Gastrocnemius medialis (tissue), 4 donors: ENCODE results near the gene RRP8. TPM values are rescaled to one million over a fixed set of nuclear protein-coding genes. Genes with fewer than 3 reads are reported as not detected.
A peak's percentile ranks its signal among the peaks of the same experiment; 100 is the strongest.

Experiments used
- ATAC-seq, 2 donors: fragments of 150-250 bp; one replicate each; pipeline ENCODE4 v1.9.1; 2016
- DNase-seq, 2 donors: peaks; one replicate each; pipeline ENCODE4 v3.0.0-alpha.2; 2019
- H3K27ac ChIP-seq, 4 donors: fragments of 200-600 bp; sonication (generic); 1 replicate in 1 of 4; 2 replicates in 3 of 4; pipeline ENCODE4 v1.5.1; 2016 to 2018; ENCODE audit warnings: mild to moderate bottlenecking in 2 of 4, moderate library complexity in 1 of 4
- H3K27me3 ChIP-seq, 3 donors: fragments of 200-600 bp; sonication (generic) in 2 of 3; 1 replicate in 1 of 3; 2 replicates in 2 of 3; pipeline versions ENCODE4 v1.5.1 to v1.6.0; 2016 to 2019; ENCODE audit warnings: mild to moderate bottlenecking in 1 of 3, moderate library complexity in 1 of 3
- H3K36me3 ChIP-seq, 2 donors: fragments of 200-600 bp; sonication (generic) in 1 of 2; one replicate each; pipeline ENCODE4 v1.5.1; 2017 to 2018
- H3K4me1 ChIP-seq, 2 donors: fragments of 200-600 bp; sonication (generic) in 1 of 2; one replicate each; pipeline ENCODE4 v1.5.1; 2016 to 2017; ENCODE audit warnings: mild to moderate bottlenecking in 2 of 2
- H3K4me3 ChIP-seq, 4 donors: fragments of 200-600 bp; sonication (generic) in 3 of 4; 1 replicate in 1 of 4; 2 replicates in 3 of 4; pipeline ENCODE4 v1.5.1; 2016 to 2019; ENCODE audit warnings: mild to moderate bottlenecking in 2 of 4
- H3K9me3 ChIP-seq, 3 donors: fragments of 200-600 bp; sonication (generic) in 2 of 3; 1 replicate in 1 of 3; 2 replicates in 2 of 3; pipeline ENCODE4 v1.5.1; 2016 to 2019
- CTCF ChIP-seq, 5 experiments: fragments of 450-650 bp in 3 of 5; fragments of 200-600 bp in 2 of 5; sonication (generic) in 2 of 5; IDR thresholded peaks in 4 of 5; conservative IDR thresholded peaks in 1 of 5; 1 replicate in 4 of 5; 2 replicates in 1 of 5; pipeline ENCODE4 v1.5.1; 2016 to 2019; ENCODE audit warnings: antibody characterized with exemption in 5 of 5, mild to moderate bottlenecking in 3 of 5, moderate library complexity in 3 of 5
- POLR2A ChIP-seq, 2 donors: fragments of 450-650 bp; IDR thresholded peaks; one replicate each; pipeline ENCODE4 v1.6.1; 2017; ENCODE audit warnings: antibody characterized with exemption in 2 of 2, mild to moderate bottlenecking in 2 of 2, moderate library complexity in 2 of 2
- in situ Hi-C, 4 donors: fragments of 200-750 bp; cut with MboI; loops; one replicate each; pipeline versions ENCODE4 v1.15.0 to v1.8.0; 2017; ENCODE audit warnings: low sequenced_read_pairs in 4 of 4
- intact Hi-C: fragments of 100-400 bp; cut with DNase I; formaldehyde crosslinking; loops from one replicate; pipeline ENCODE4 v1.15.1; 2023; ENCODE audit warnings: low total_unique reads
- total RNA-seq, 4 donors: library from RNA; depleted of rRNA; stranded (reverse); fragments of >200 nt; gene quantifications; one replicate each; pipeline versions ENCODE4 v1.1.0 to v1.2.3, GENCODE V29; 2016

Gene RRP8
- total RNA-seq, 4 donors from 2014 or later, result 10.9 to 25.7 (median 14.9) TPM

GRCh38 chr11:6579681-6580080, 23.7 kb downstream of the RRP8 start:
- DNase-seq (no peak), ATAC-seq (no peak)
- Histone ChIP-seq H3K27me3 (no peaks in the 10 kb centered on the region), H3K27ac (no peak overlapping the region), H3K4me3 (no peak overlapping the region), H3K9me3 (peaks cover 0 to 11% (median 0%) of the 10 kb centered on the region in 3 donors), H3K36me3 (no peaks in the 10 kb centered on the region), H3K4me1 (peaks cover 0 to 9% of the 10 kb centered on the region in 2 donors)
- in situ Hi-C loops, result no loop called here
- TF ChIP-seq POLR2A (IDR thresholded peaks at IDR 0.05) (no peak), CTCF (IDR thresholded peaks at IDR 0.05 in 4 of 5, conservative IDR thresholded peaks at IDR 0.05 in 1 of 5) (no peak)
- intact Hi-C loops, result no loop called here

GRCh38 chr11:6578134-6578533, 25.3 kb downstream of the RRP8 start:
- Histone ChIP-seq H3K4me3 (no peak overlapping the region), H3K27ac (no peak overlapping the region), H3K36me3 (peaks cover 0 to 3% of the 10 kb centered on the region in 2 donors), H3K4me1 (peaks cover 0 to 9% of the 10 kb centered on the region in 2 donors), H3K9me3 (no peaks in the 10 kb centered on the region), H3K27me3 (no peaks in the 10 kb centered on the region)
- intact Hi-C loops, result no loop called here
- TF ChIP-seq CTCF (IDR thresholded peaks at IDR 0.05 in 4 of 5, conservative IDR thresholded peaks at IDR 0.05 in 1 of 5) (no peak), POLR2A (IDR thresholded peaks at IDR 0.05) (no peak)
- no peak for ATAC-seq
- no peak for DNase-seq
- in situ Hi-C loops, result no loop called here

- Histone ChIP-seq H3K27me3 (no peaks in the 10 kb centered on the region), H3K36me3 (peaks cover 0 to 3% of the 10 kb centered on the region in 2 donors), H3K4me1 (peaks cover 1 to 9% of the 10 kb centered on the region in 2 donors), H3K27ac (peak overlapping the region; percentile 16 to 59 (median 22)), H3K9me3 (no peaks in the 10 kb centered on the region), H3K4me3 (no peak overlapping the region)
- intact Hi-C loops (no loop called here), in situ Hi-C loops (no loop called here)
- TF ChIP-seq CTCF (IDR thresholded peaks at IDR 0.05 in 4 of 5, conservative IDR thresholded peaks at IDR 0.05 in 1 of 5) (no peak), POLR2A (IDR thresholded peaks at IDR 0.05) (no peak)
- ATAC-seq (no peak), DNase-seq (no peak)
Measured at GRCh38 chr11:6576471-6577373, 26.7 kb downstream of the RRP8 start.

- in situ Hi-C loops, result no loop called here
- ATAC-seq, result no peak
Measured at GRCh38 chr11:6574816-6575715, 28.4 kb downstream of the RRP8 start.

More at GRCh38 chr11:6574816-6575715, 28.4 kb downstream of the RRP8 start:
- peaks cover 0 to 3% of the 10 kb centered on the region in 2 donors for H3K36me3 ChIP-seq
- no peak for DNase-seq
- no peak for TF ChIP-seq POLR2A (IDR thresholded peaks at IDR 0.05)
- TF ChIP-seq CTCF (IDR thresholded peaks at IDR 0.05 in 4 of 5, conservative IDR thresholded peaks at IDR 0.05 in 1 of 5), result no peak
- H3K4me1 ChIP-seq, result peaks cover 6 to 9% of the 10 kb centered on the region in 2 donors
- H3K9me3 ChIP-seq, result no peaks in the 10 kb centered on the region
- no peak overlapping the region for H3K4me3 ChIP-seq
- intact Hi-C loops, result no loop called here
- no peaks in the 10 kb centered on the region for H3K27me3 ChIP-seq
- no peak overlapping the region for H3K27ac ChIP-seq
